ENCODE data around the gene AKAP7.

The AKAP7 gene

GRCh38 chr6:131205481-131206244 lies 70.4 kb downstream of the AKAP7 start:
- no peak for DNase-seq

GRCh38 chr6:131206463-131207251 lies 71.4 kb downstream of the AKAP7 start:
- no peak for DNase-seq

GRCh38 chr6:131208787-131209186 lies 73.5 kb downstream of the AKAP7 start:
- DNase-seq, result no peak

- no peak for DNase-seq
These were observed 75.2 kb downstream of the AKAP7 start for GRCh38 chr6:131210469-131210868.

GRCh38 chr6:131212024-131212423 lies 76.8 kb downstream of the AKAP7 start:
- no peak for DNase-seq

DNA sequence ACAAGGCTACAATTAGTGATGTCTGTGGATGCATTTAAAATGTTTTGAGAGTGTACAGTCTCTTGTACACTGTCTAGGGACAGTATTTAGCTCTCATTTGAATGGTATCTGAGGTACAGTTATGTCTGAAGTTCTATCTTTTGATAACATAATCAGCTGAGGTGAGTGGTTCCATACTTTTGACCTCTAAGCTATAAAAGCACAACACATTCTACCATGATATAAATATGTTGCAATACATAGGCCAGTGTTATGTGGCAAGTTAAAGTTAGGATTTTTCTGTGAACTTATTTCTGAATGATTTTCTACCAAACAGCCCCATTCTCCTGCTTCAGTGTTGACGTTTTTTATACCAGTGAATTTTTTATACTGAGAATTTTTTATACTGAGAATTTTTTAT lies 77.6 kb downstream of the AKAP7 start:
- no peak for DNase-seq

- DNase-seq, result no peak
These were observed 78.3 kb downstream of the AKAP7 start for GRCh38 chr6:131213501-131213990.

- DNase-seq, result no peak
These were observed 80.0 kb downstream of the AKAP7 start for GRCh38 chr6:131215219-131215618.

DNA sequence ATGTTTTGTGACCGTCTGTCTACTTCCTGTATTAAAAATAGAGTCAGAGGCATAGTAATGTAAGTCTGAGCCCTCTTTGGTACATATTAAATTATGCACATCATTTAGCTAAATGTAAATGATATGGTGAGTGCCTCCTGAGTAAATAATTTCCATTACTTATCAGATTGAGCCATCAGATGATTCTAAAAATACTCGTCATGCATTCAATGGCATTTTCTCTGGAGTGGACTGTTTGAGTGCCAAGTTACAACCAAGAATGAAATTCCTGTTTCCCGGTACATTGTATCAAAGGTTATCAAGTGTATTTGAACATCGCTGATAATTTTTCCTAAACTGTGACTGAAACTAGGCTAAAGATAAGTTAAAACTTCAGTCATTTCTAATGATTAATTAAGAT lies 81.0 kb downstream of the AKAP7 start:
- DNase-seq, result no peak

DNA sequence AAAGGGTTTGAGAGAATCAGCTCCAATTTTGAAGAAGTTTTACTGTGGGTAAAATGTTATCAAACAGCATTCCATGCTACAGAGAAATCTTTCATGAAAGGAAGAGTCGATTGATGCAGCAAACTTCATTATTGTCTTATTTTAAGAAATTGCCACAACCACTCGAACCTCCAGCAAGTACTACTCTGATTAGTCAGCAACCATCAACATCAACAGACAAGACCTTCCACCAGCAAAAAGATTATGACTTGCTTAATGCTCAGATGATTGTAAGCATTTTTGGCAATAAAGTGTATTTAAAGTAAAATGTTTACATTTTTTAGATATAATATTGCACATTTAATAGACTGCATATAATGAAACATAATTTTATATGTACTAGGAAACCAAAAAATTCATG lies 87.5 kb downstream of the AKAP7 start:
- no peak for DNase-seq

DNA sequence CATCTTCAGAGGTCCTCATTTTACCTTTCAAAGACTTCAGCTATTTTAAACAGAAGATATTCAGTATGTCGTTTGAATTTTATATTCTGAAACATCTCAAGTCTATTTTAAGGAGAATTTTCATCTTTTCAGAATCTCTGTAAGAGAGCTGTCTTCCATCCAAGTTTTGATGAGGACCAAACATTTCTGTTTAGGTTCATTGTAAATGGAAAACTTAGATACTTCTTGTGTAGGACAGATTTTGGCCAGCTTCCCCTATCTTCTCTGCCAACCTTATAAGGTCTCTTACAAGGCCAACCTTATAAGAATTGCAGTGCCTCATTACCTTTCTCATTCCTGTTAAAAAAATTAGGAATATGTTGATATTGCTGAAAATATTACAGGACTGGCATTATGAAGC lies 88.1 kb downstream of the AKAP7 start:
- no peak for DNase-seq

DNA sequence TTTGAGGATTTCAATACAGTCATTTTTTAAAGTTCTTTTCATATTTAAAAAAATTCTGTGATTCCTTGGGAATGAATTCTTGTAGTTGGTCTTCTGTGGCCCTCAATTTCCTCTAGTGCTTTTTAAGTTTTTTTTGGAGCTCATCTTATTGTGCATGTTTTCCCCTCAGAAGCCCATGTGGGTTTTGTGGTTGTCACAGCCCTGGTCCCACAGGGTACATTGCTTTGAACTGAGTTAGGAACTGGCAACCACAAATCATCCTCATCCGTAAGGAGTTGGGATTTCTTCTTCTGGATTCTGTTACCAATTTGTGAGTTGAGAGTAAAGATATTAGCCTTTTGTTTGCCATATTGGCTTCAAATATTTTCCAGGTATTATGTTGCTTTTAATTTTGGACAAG lies 89.9 kb downstream of the AKAP7 start:
- DNase-seq, result peak; percentile 10

- no peak for DNase-seq
These were observed 90.7 kb downstream of the AKAP7 start for GRCh38 chr6:131225959-131226358.

- DNase-seq, result no peak
These were observed 91.3 kb downstream of the AKAP7 start for GRCh38 chr6:131226459-131227157.

- DNase-seq, result no peak
These were observed 91.9 kb downstream of the AKAP7 start for GRCh38 chr6:131227158-131227543.

- no peak for DNase-seq
These were observed 95.8 kb downstream of the AKAP7 start for GRCh38 chr6:131231103-131231502.

DNA sequence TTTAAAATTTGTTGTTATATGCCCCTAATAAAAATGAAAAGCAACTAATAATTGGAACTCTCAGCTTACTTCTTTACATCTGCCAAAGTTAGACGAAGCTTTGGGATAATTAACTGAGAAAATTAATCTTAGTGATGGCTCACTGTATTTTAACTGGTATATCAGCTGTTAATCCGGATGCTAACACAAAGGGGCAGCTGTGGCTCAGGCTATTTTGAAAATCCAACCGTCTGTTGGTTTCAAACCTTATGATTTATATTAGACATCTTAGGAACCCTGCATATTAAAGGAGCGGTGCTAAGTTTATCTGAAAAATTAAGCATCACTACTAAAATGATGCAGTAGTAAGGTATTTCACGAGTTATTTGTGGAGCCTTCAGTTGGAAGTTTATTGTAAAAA lies 96.6 kb downstream of the AKAP7 start:
- no peak for DNase-seq

DNA sequence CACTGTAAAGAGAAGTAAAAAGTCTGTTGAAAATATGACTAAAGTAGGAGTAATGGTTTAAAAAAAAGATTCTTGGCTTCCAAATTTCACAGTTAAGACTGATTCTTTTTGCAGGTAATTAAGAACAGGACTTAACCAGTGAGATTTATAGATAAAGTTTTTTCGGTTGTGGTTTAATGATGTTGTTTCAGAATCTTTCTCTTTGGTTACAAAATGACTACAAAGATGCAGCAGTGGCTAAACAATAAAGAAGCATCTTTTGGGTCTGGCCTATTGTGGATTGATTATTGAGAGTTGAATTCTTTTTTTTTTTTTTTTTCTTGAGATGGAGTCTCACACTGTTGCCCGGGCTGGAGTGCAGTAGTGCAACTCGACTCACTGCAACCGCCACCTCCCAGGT lies 109.7 kb downstream of the AKAP7 start:
- DNase-seq, result no peak

DNA sequence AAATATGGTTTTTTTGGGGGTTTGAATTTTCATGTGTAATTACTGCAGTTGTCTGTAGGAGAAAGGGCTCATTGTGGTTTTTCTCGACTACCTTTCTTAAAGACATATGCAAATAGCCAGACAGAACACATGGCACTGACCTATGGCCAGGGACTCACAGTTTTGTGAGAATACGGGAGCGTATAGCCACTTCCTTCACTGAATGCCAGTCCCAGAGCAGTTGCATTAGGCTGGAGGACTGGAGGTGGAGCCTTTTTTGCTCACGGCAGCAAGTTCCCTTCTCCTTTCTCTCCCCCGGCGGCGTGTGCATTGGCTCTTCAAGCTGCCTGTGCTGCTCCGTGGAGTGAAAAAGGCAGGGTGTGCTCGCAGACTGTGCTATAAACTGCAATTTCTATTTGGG lies 114.9 kb downstream of the AKAP7 start:
- peak; percentile 78 for DNase-seq

DNA sequence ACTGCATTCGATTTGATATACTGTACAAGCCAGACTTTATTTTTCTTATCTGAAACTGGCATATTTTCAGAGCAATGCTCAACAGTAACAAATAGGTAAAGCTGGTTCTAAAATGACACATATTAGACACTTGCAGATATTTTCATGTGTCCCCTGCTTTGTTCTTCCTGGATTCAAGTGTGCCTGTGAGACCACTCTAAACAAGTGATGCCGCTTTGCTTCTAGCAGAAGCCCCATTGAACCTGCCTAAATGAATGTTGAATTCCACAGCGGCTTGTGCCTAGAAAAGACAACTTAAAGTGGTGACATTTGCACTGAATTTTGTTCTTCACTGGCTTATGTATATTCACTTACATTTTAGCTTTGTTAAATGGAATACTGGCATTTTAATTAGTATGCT lies 115.7 kb downstream of the AKAP7 start:
- DNase-seq, result no peak

- DNase-seq, result no peak
These were observed 116.4 kb downstream of the AKAP7 start for GRCh38 chr6:131251590-131252199.

- DNase-seq, result peak; percentile 7
These were observed 120.2 kb downstream of the AKAP7 start for GRCh38 chr6:131255434-131255833.

DNA sequence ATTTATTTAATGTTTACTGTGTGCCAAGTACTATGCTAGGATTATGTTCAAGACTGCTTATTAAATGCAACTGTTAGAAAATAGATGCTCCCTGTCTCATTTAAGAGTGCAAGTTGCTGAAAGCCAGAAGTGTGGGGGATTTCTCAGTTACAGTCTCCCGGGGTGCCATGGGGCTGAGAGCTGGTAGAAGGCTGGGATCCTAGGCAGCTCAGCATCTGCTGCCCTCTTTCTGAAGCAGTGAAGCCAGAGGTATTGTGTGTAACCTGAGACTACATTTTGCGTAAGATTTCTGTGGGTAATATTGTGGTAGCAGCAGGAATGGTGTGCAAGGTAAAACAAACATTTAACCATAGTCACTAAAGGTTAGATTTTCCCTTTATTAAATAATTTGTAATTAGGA lies 120.6 kb downstream of the AKAP7 start:
- no peak for DNase-seq
